GM19328 (cell line): ENCODE data around the gene HSPB7.
"Not testable (repeated sequence)": the region's sequence is repeated elsewhere in the genome, so short reads cannot be mapped to it uniquely, and the experiment has no call there.

Experiments used
- ATAC-seq: cut with Tn5 transposase; IDR thresholded peaks from one replicate; pipeline ENCODE4 v1.9.1; 2021; ENCODE audit warnings: mild to moderate bottlenecking, moderate library complexity; ENCODE audit not compliant: unreplicated experiment

The HSPB7 gene

GRCh38 chr1:16009030-16009460, 8.8 kb downstream of the HSPB7 start:
- no peak for ATAC-seq

GRCh38 chr1:16007671-16008341, 10.0 kb downstream of the HSPB7 start:
- no peak for ATAC-seq

- ATAC-seq, result no peak
These were observed 11.0 kb downstream of the HSPB7 start for GRCh38 chr1:16006552-16007485.

GRCh38 chr1:16006010-16006409, 11.8 kb downstream of the HSPB7 start:
- no peak for ATAC-seq

GRCh38 chr1:16005597-16005996, 12.2 kb downstream of the HSPB7 start:
- no peak for ATAC-seq

- ATAC-seq, result not testable (repeated sequence)
These were observed 16.6 kb downstream of the HSPB7 start for GRCh38 chr1:16001274-16001673.

GRCh38 chr1:15998929-15999328, 18.9 kb downstream of the HSPB7 start:
- ATAC-seq, result no peak

- no peak for ATAC-seq
These were observed 20.1 kb downstream of the HSPB7 start for GRCh38 chr1:15997637-15998280.

- no peak for ATAC-seq
These were observed 20.7 kb downstream of the HSPB7 start for GRCh38 chr1:15997076-15997585.

GRCh38 chr1:15994590-15995351, 23.1 kb downstream of the HSPB7 start:
- no peak for ATAC-seq

GRCh38 chr1:15994081-15994480, 23.8 kb downstream of the HSPB7 start:
- ATAC-seq, result no peak

GRCh38 chr1:15993666-15994065, 24.2 kb downstream of the HSPB7 start:
- no peak for ATAC-seq

GRCh38 chr1:15992582-15993500, 25.0 kb downstream of the HSPB7 start:
- no peak for ATAC-seq

- no peak for ATAC-seq
These were observed 25.7 kb downstream of the HSPB7 start for GRCh38 chr1:15992187-15992553.

- ATAC-seq, result no peak
These were observed 26.2 kb downstream of the HSPB7 start for GRCh38 chr1:15991427-15992186.

- no peak for ATAC-seq
These were observed 28.1 kb downstream of the HSPB7 start for GRCh38 chr1:15989776-15990175.

GRCh38 chr1:15988856-15989736, 28.7 kb downstream of the HSPB7 start:
- no peak for ATAC-seq
